Measurements from ENCODE around the gene SPRYD4. TPM values are rescaled to one million over a fixed set of nuclear protein-coding genes. Genes with fewer than 3 reads are reported as not detected.

SPRYD4 gene
- total and polyA plus RNA-seq, 9 of the 15 experiments (the other 6 are each of a cell fraction or from before 2014, with no cell fraction given) = 1.8 to 4.7 (median 2.8) TPM

GRCh38 chr12:56522411-56523193, 54.2 kb downstream of the SPRYD4 start:
- H3K79me2 ChIP-seq (ENCODE audit: control insufficient read depth, insufficient read depth, low read length) = no peaks in the 10 kb centered on the region
- ATAC-seq = peak; percentile 66

GRCh38 chr12:56528846-56529245, 60.5 kb downstream of the SPRYD4 start:
- Histone ChIP-seq H3K9ac (ENCODE audit: insufficient read depth in 1 of 2, low read depth in 2 of 2, low read length in 2 of 2) (no peak overlapping the region), H3K4me3 (no peak overlapping the region), H3K27me3 (ENCODE audit: control insufficient read depth in 2 of 2, insufficient read depth in 2 of 2, low read length in 2 of 2) (peaks cover 0 to 2% of the 10 kb centered on the region in 2 experiments; a peak in 2 of 5 replicates), H3K36me3 (ENCODE audit: control insufficient read depth, insufficient read depth, low read length) (no peaks in the 10 kb centered on the region), H3K4me2 (ENCODE audit: insufficient read depth, low read length) (no peak overlapping the region), H2AFZ (ENCODE audit: low read depth, low read length) (no peak overlapping the region), H3K27ac (ENCODE audit: extremely low read depth, low read depth, low read length) (no peak overlapping the region), H3K9me3 (replicated peaks; ENCODE audit: control insufficient read depth, insufficient read depth, low read depth, low read length) (no peaks in the 10 kb centered on the region), H3K79me2 (ENCODE audit: control insufficient read depth, insufficient read depth, low read length) (no peaks in the 10 kb centered on the region), H3K9me1 (ENCODE audit: control insufficient read depth, insufficient read depth, low read length) (no peaks in the 10 kb centered on the region), H4K20me1 (replicated peaks; ENCODE audit: control insufficient read depth, insufficient read depth, low read length) (no peaks in the 10 kb centered on the region), H3K4me1 (replicated peaks in 1 of 2; ENCODE audit: control insufficient read depth in 2 of 2, insufficient read depth in 2 of 2, low read length in 2 of 2) (no peaks in the 10 kb centered on the region)
- ChIA-PET CTCF (ENCODE audit: low intra/inter-chr PET ratio) (no interaction called here), POLR2A (no interaction called here)
- no TSS peak for BruUV-seq (replicated peaks)
- FAIRE-seq (no peak), DNase-seq (ENCODE audit: extremely low read depth in 1 of 4, low spot score in 3 of 4) (no peak), ATAC-seq (no peak)
- intact Hi-C loops (cut with micrococcal nuclease) (no loop called here), in situ Hi-C loops (cut with MboI) (no loop called here)
- WGBS (ENCODE audit: insufficient coverage, low coverage, missing lambda C conversion rate) = 0% methylated on average over 1 of the region's 1 CpG
- TF ChIP-seq HDAC1 (IDR thresholded peaks at IDR 0.05) = no peak
- no peak for TF ChIP-seq PCBP1 (IDR thresholded peaks at IDR 0.05; ENCODE audit: low read depth, low read length, poor library complexity, severe bottlenecking)
- TF ChIP-seq IRF2 (CRISPR knock-in tag; IDR thresholded peaks at IDR 0.05) = no peak
- TF ChIP-seq EGR1 (conservative IDR thresholded peaks at IDR 0.05) = no peak
- TF ChIP-seq RERE (CRISPR knock-in tag; IDR thresholded peaks at IDR 0.05; ENCODE audit: borderline replicate concordance) = no peak
- TF ChIP-seq LEF1 (IDR thresholded peaks at IDR 0.05) = no peak
- no peak for TF ChIP-seq L3MBTL2 (IDR thresholded peaks at IDR 0.05)

More at GRCh38 chr12:56522411-56523193, 54.2 kb downstream of the SPRYD4 start:
- in situ Hi-C loops (cut with MboI) (loop anchor here (5.0 kb wide), 1 partner anchor 40 kb away; no protein-coding TSS in a partner anchor), intact Hi-C loops (cut with micrococcal nuclease) (no loop called here)
- WGBS (ENCODE audit: insufficient coverage, low coverage, missing lambda C conversion rate) = 7% methylated on average over 4 of the region's 4 CpGs
- CTCF ChIA-PET (ENCODE audit: low intra/inter-chr PET ratio) = no interaction called here
- Histone ChIP-seq H3K36me3 (ENCODE audit: control insufficient read depth, insufficient read depth, low read length) (no peaks in the 10 kb centered on the region), H3K4me3 (no peak overlapping the region; the same call in 1 of the 2 replicates), H3K27me3 (ENCODE audit: control insufficient read depth in 2 of 2, insufficient read depth in 2 of 2, low read length in 2 of 2) (no peaks in the 10 kb centered on the region), H3K27ac (ENCODE audit: extremely low read depth, low read depth, low read length) (no peak overlapping the region), H3K4me2 (ENCODE audit: insufficient read depth, low read length) (peak overlapping the region; percentile 46; the same call in 1 of the 2 replicates), H3K9me3 (replicated peaks; ENCODE audit: control insufficient read depth, insufficient read depth, low read depth, low read length) (no peaks in the 10 kb centered on the region), H2AFZ (ENCODE audit: low read depth, low read length) (peak overlapping the region; percentile 37), H3K4me1 (replicated peaks in 1 of 2; ENCODE audit: control insufficient read depth in 2 of 2, insufficient read depth in 2 of 2, low read length in 2 of 2) (peaks cover 3 to 7% of the 10 kb centered on the region in 2 experiments; a peak in 1 of 5 replicates), H3K9me1 (ENCODE audit: control insufficient read depth, insufficient read depth, low read length) (no peaks in the 10 kb centered on the region), H3K9ac (ENCODE audit: insufficient read depth in 1 of 2, low read depth in 2 of 2, low read length in 2 of 2) (no peak overlapping the region), H4K20me1 (replicated peaks; ENCODE audit: control insufficient read depth, insufficient read depth, low read length) (no peaks in the 10 kb centered on the region)
- TSS peak; percentile 62 for BruUV-seq (replicated peaks)
- DNase-seq (ENCODE audit: extremely low read depth in 1 of 4, low spot score in 3 of 4) = peak in 3 of 4 experiments; percentile 12 to 27 (median 20)
- POLR2A ChIA-PET = interaction anchor here (0.8 to 2.4 kb wide), 4 partner anchors 9 to 19 kb away, joined by 3 to 9 read pairs (median 4); no protein-coding TSS in a partner anchor
- TF ChIP-seq L3MBTL2 (IDR thresholded peaks at IDR 0.05) (0 out of 2 replicates have a peak, but pooled peaks have one; percentile 31), TSC22D4 (tag; IDR thresholded peaks at IDR 0.05) (no peak), TCF3 (CRISPR knock-in tag; IDR thresholded peaks at IDR 0.05) (0 out of 2 replicates have a peak, but pooled peaks have one; percentile 18), EP300 (IDR thresholded peaks at IDR 0.05; ENCODE audit: low read length) (0 out of 2 replicates have a peak, but pooled peaks have one; percentile 19), CBFA2T3 (IDR thresholded peaks at IDR 0.05) (peak; percentile 16; the same call in 1 of the 2 replicates), POU5F1 (IDR thresholded peaks at IDR 0.05; ENCODE audit: borderline replicate concordance, low read depth, low read length, partially characterized antibody) (no peak)
- FAIRE-seq = peak; percentile 32

Measured in K562 (cell line).